A549 (cell line): ENCODE results near the gene ELF2. TPM values are rescaled to one million over a fixed set of nuclear protein-coding genes. Genes with fewer than 3 reads are reported as not detected.

Source experiments
- ATAC-seq, 2 experiments: fragments of 200-7000 bp in 1 of 2; fragments of >200 bp in 1 of 2; cut with Nextera tagmentation in 1 of 2; cut with Tn5 transposase in 1 of 2; 3 replicates each; pipeline versions ENCODE4 v1.8.0 to v1.9.1; 2018 to 2020; ENCODE audit warnings: mild to moderate bottlenecking in 1 of 2, moderate library complexity in 1 of 2
- CTCF ChIA-PET: fragments of 300-600 bp; sonication (Branson Sonifier 250); formaldehyde crosslinking; extraction: SDS; loops from one replicate; lab custom pipeline; 2021; ENCODE audit warnings: antibody characterized with exemption, inconsistent platforms; lab: Yijun Ruan, JAX
- POLR2A ChIA-PET: fragments of 350-600 bp; formaldehyde crosslinking; extraction: SDS; loops from one replicate; lab custom pipeline; 2021; ENCODE audit warnings: antibody characterized with exemption, inconsistent platforms; lab: Yijun Ruan, JAX
- DNase-seq, 2 experiments: peaks; one replicate each; pipeline versions ENCODE4 v3.0.0 to v3.0.0-alpha.2; 2011 to 2016; ENCODE audit warnings: low read depth in 1 of 2, low spot score in 1 of 2
- FAIRE-seq: peaks from 2 replicates; lab custom pipeline; 2011; peaks lifted over from hg19 to GRCh38; lab: Jason Lieb, UNC
- H3K27ac ChIP-seq, 2 experiments: fragments of >200 bp; sonication (Bioruptor Twin); formaldehyde crosslinking; 3 replicates each; pipeline ENCODE4 v1.5.1; 2016 to 2017
- H3K4me1 ChIP-seq: fragments of >200 bp; sonication (Bioruptor Twin); formaldehyde crosslinking; 3 replicates; pipeline ENCODE4 v1.6.1; 2016
- H3K4me2 ChIP-seq: fragments of >200 bp; sonication (Bioruptor Twin); formaldehyde crosslinking; 3 replicates; pipeline ENCODE4 v1.6.1; 2016
- H3K4me3 ChIP-seq: fragments of >200 bp; sonication (Bioruptor Twin); formaldehyde crosslinking; 3 replicates; pipeline ENCODE4 v1.5.1; 2016
- H3K9me3 ChIP-seq: fragments of >200 bp; sonication (Bioruptor Twin); formaldehyde crosslinking; 3 replicates; pipeline ENCODE4 v1.6.1; 2016
- EHMT2 ChIP-seq: fragments of 200-600 bp; sonication (generic); IDR thresholded peaks from 2 replicates; pipeline ENCODE4 v1.6.1; 2016; ENCODE audit warnings: antibody characterized with exemption, low read depth, mild to moderate bottlenecking, moderate library complexity
- GATA3 ChIP-seq: IDR thresholded peaks from 2 replicates; pipeline ENCODE4 v1.6.1; 2012; ENCODE audit warnings: borderline replicate concordance
- HOXA7 ChIP-seq: fragments of 250-450 bp; sonication (Bioruptor Pico); IDR thresholded peaks from 2 replicates; pipeline ENCODE4 v1.5.0; 2020; ENCODE audit warnings: mild to moderate bottlenecking, moderate library complexity
- MAFK ChIP-seq: fragments of 450-650 bp; IDR thresholded peaks from 2 replicates; pipeline ENCODE4 v1.6.1; 2014; ENCODE audit not compliant: partially characterized antibody
- NR3C1 ChIP-seq: fragments of >200 bp; sonication (Bioruptor Twin); formaldehyde crosslinking; IDR thresholded peaks from 3 replicates; pipeline ENCODE4 v1.6.1; 2017
- PHF8 ChIP-seq: fragments of 200-600 bp; sonication (generic); IDR thresholded peaks from 2 replicates; pipeline ENCODE4 v1.6.1; 2016; ENCODE audit warnings: low read depth, mild to moderate bottlenecking, antibody characterized with exemption, moderate library complexity, borderline replicate concordance
- RAD21 ChIP-seq, 2 experiments: fragments of >200 bp in 1 of 2; sonication (Bioruptor Twin) in 1 of 2; formaldehyde crosslinking in 1 of 2; IDR thresholded peaks in 1 of 2; conservative IDR thresholded peaks in 1 of 2; 2 replicates in 1 of 2; 3 replicates in 1 of 2; pipeline ENCODE4 v1.6.1; 2012 to 2018; ENCODE audit warnings: inconsistent platforms in 1 of 2
- SREBF2 ChIP-seq: fragments of 450-650 bp; IDR thresholded peaks from 2 replicates; pipeline ENCODE4 v1.6.1; 2014; ENCODE audit warnings: mild to moderate bottlenecking, moderate library complexity
- WGBS: methylation state at CpG from one replicate; pipeline ENCODE4 v1.1.6; 2017; ENCODE audit errors: missing lambda C conversion rate; 5-methylcytosine and 5-hydroxymethylcytosine counted together
- polyA plus RNA-seq, 4 experiments: library from polyadenylated mRNA; depleted of rRNA in 3 of 4; stranded (reverse); fragments of >200 nt; fragmentation: RNase III in 1 of 4; extraction: RNeasy Plus Mini Kit Qiagen cat#74134 plus additional on column Dnase treatment in 1 of 4; gene quantifications; 2 replicates in 3 of 4; 3 replicates in 1 of 4; pipeline ENCODE4 v1.2.3, GENCODE V29; 2011 to 2017
- TF ChIP-seq, protein P1 (sequence below): IDR thresholded peaks from 2 replicates; pipeline ENCODE4 v1.6.1; 2012
- TF ChIP-seq, protein P2 (sequence below): IDR thresholded peaks from 2 replicates; pipeline ENCODE4 v1.6.1; 2012
- TF ChIP-seq, protein P3 (sequence below): fragments of >200 bp; sonication (Bioruptor Twin); formaldehyde crosslinking; IDR thresholded peaks from 3 replicates; pipeline ENCODE4 v1.5.1; 2016

ELF2 gene
- polyA plus RNA-seq, 2 of the 4 experiments (the other 2 are of a cell fraction), result 12.7 to 24.3 TPM

DNA sequence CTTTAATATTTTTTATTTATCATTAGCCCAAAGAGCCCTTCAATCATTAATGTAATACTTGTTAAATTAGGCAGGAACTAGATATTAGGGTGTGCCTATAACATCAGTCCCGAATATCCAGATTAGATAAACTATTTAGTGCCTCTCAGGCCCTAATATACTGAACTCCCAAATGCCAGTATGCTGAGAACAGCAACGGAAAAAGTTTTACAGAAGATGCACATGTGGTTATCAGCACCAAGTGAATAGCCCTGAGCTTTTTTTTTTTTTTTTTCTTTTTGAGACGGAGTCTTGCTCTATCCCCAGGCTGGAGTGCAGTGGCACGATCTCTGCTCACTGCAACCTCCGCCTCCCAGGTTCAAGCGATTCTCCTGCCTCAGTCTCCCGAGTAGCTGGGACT, 13.0 kb upstream of the ELF2 start:
- ATAC-seq (no peak), DNase-seq (no peak), FAIRE-seq (no peak)
- Histone ChIP-seq H3K9me3 (no peaks in the 10 kb centered on the region), H3K4me3 (no peak overlapping the region), H3K27ac (no peak overlapping the region), H3K4me1 (0 out of 3 replicates have a peak, but pooled peaks cover 5% of the 10 kb centered on the region), H3K4me2 (no peak overlapping the region)
- ChIA-PET POLR2A (no interaction called here), CTCF (interaction anchor here (0.6 to 5.7 kb wide), 4 partner anchors 26 to 106 kb away, joined by 3 to 23 read pairs (median 4); no protein-coding TSS in a partner anchor)
- WGBS, result 94% methylated on average over 7 of the region's 7 CpGs
- no peak for TF ChIP-seq HOXA7 (CRISPR knock-in tag)

DNA sequence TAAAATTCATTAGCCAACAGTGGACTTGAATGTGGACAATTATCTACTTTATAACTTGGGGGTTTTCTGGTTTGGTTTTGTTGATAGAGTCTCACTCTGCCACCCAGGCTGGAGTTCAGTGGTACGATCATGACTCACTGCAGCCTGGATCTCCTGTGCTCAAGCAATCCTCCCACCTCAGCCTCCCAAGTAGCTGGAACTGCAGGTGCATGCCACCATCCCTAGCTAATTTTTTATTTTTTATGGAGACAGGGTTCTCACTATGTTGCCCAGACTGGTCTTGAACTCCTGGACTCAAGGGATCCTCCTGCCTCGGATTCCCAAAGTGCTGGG, 12.4 kb upstream of the ELF2 start:
- ATAC-seq, result no peak
- H3K27ac ChIP-seq, result no peak overlapping the region
- no peak overlapping the region for H3K4me3 ChIP-seq
- POLR2A ChIA-PET, result no interaction called here
- no peak for FAIRE-seq
- WGBS, result 82% methylated on average over 2 of the region's 2 CpGs
- DNase-seq, result no peak
- H3K4me2 ChIP-seq, result no peak overlapping the region
- no peaks in the 10 kb centered on the region for H3K9me3 ChIP-seq
- 0 out of 3 replicates have a peak, but pooled peaks cover 5% of the 10 kb centered on the region for H3K4me1 ChIP-seq
- TF ChIP-seq SREBF2 (no peak), GATA3 (no peak), NR3C1 (no peak)
- TF ChIP-seq, protein P1, sequence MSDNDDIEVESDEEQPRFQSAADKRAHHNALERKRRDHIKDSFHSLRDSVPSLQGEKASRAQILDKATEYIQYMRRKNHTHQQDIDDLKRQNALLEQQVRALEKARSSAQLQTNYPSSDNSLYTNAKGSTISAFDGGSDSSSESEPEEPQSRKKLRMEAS, result no peak
- CTCF ChIA-PET, result interaction anchor here (0.6 to 5.7 kb wide), 3 partner anchors 45 to 106 kb away, joined by 3 to 23 read pairs (median 3); no protein-coding TSS in a partner anchor

DNA sequence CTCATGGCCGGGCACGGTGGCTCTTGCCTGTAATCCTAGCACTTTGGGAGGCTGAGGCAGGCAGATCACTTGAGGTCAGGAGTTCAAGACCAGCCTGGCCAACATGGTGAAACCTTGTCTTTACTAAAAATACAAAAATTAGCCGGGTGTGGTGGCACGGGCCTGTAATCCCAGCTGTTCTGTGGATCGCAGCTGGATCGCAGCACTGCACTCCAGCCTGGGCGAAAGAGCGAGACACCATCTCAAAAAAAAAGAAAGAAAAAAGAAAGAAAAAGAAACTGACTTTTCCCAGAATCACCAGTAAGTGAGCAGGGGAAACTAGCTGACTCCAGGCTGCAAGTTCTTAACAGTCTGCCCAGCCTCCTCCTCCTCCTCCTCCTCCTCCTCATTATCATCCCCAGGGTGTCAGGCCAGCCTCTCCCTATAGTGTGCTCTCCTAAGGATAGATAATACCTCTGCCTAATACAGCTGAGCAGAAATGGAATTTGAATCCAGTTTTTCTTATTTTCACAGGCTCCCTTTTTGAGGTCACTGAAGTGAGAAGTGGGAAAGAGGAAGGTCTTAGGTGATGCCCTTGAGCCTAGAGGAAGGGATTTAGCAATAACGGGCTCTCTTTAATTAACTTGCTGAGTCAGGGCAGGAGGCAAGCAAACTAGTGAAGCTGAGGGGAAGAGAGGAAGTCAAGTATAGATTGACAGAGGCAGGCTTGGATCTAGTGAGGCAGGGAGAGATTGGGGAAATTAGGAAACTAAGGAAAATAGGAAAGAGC, 11.8 kb upstream of the ELF2 start:
- TF ChIP-seq MAFK (peak; percentile 27), GATA3 (no peak), PHF8 (no peak), NR3C1 (no peak)
- TF ChIP-seq, protein P2, sequence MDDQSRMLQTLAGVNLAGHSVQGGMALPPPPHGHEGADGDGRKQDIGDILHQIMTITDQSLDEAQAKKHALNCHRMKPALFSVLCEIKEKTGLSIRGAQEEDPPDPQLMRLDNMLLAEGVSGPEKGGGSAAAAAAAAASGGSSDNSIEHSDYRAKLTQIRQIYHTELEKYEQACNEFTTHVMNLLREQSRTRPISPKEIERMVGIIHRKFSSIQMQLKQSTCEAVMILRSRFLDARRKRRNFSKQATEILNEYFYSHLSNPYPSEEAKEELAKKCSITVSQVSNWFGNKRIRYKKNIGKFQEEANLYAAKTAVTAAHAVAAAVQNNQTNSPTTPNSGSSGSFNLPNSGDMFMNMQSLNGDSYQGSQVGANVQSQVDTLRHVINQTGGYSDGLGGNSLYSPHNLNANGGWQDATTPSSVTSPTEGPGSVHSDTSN, result no peak
- H3K27ac ChIP-seq, result no peak overlapping the region
- ATAC-seq, result no peak
- no peak overlapping the region for H3K4me3 ChIP-seq
- CTCF ChIA-PET, result interaction anchor here (1.1 to 5.7 kb wide), 2 partner anchors 93 to 107 kb away, joined by 3 to 23 read pairs; no protein-coding TSS in a partner anchor
- POLR2A ChIA-PET, result no interaction called here
- no peak for DNase-seq
- WGBS, result 94% methylated on average over 9 of the region's 9 CpGs
- H3K9me3 ChIP-seq, result no peaks in the 10 kb centered on the region
- H3K4me2 ChIP-seq, result no peak overlapping the region; the same call in 2 of the 3 replicates
- H3K4me1 ChIP-seq, result 0 out of 3 replicates have a peak, but pooled peaks cover 5% of the 10 kb centered on the region
- no peak for FAIRE-seq

DNA sequence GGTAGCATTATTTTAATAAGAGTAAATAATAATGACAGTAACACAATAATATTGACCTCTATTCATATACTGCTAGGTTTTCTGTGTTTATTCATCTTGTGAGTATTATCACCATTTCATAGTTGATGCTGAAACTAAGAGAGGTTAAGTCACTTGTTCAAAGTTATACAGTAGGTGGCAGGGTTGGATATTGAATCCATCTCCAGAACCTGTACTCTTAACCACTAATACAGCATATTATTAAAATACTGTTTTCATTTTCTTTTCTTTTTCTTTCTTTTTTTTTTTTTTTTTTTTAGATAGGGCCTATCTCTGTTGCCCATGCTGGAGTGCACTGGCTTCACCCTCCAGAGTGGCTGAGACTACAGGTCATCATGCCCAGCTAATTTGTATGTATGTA, 7.1 kb upstream of the ELF2 start:
- FAIRE-seq (no peak), DNase-seq (peak in 1 of 2 experiments; percentile 43), ATAC-seq (peak; percentile 76 to 79; a peak in 5 of 6 replicates)
- Histone ChIP-seq H3K9me3 (no peaks in the 10 kb centered on the region), H3K27ac (no peak overlapping the region), H3K4me1 (0 out of 3 replicates have a peak, but pooled peaks cover 4% of the 10 kb centered on the region), H3K4me2 (no peak overlapping the region), H3K4me3 (no peak overlapping the region)
- ChIA-PET POLR2A (no interaction called here), CTCF (interaction anchor here (0.7 to 2.0 kb wide), 5 partner anchors 14 to 230 kb away, joined by 3 to 8 read pairs (median 4); no protein-coding TSS in a partner anchor)
- TF ChIP-seq EHMT2 (no peak), GATA3 (no peak), RAD21 (conservative IDR thresholded peaks at IDR 0.05 in 1 of 2, IDR thresholded peaks at IDR 0.05 in 1 of 2) (peak; percentile 51 to 56; a peak in 3 of 5 replicates)
- TF ChIP-seq, protein P3, sequence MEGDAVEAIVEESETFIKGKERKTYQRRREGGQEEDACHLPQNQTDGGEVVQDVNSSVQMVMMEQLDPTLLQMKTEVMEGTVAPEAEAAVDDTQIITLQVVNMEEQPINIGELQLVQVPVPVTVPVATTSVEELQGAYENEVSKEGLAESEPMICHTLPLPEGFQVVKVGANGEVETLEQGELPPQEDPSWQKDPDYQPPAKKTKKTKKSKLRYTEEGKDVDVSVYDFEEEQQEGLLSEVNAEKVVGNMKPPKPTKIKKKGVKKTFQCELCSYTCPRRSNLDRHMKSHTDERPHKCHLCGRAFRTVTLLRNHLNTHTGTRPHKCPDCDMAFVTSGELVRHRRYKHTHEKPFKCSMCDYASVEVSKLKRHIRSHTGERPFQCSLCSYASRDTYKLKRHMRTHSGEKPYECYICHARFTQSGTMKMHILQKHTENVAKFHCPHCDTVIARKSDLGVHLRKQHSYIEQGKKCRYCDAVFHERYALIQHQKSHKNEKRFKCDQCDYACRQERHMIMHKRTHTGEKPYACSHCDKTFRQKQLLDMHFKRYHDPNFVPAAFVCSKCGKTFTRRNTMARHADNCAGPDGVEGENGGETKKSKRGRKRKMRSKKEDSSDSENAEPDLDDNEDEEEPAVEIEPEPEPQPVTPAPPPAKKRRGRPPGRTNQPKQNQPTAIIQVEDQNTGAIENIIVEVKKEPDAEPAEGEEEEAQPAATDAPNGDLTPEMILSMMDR, result peak; percentile 39; the same call in 2 of the 3 replicates
